SK-N-SH (cell line): ENCODE measurements around the gene TEPSIN. TPM values are rescaled to one million over a fixed set of nuclear protein-coding genes. Genes with fewer than 3 reads are reported as not detected.

Source experiments
- CTCF ChIA-PET: fragments of 300-600, 350-600 bp; formaldehyde crosslinking; extraction: SDS; loops from one replicate; lab custom pipeline; 2021; lab: Yijun Ruan, JAX
- POLR2A ChIA-PET: fragments of 350-600 bp; sonication (Branson Sonifier 250); formaldehyde crosslinking; extraction: SDS; loops from one replicate; lab custom pipeline; 2020; ENCODE audit warnings: antibody characterized with exemption, inconsistent platforms; lab: Yijun Ruan, JAX
- DNase-seq: peaks from one replicate; pipeline ENCODE4 v3.0.0; 2012
- H2AFZ ChIP-seq: fragments of 200-600 bp; sonication (generic); 2 replicates; pipeline ENCODE4 v1.8.1; 2016; ENCODE audit warnings: antibody characterized with exemption, mild to moderate bottlenecking, low read depth
- H3F3A ChIP-seq: fragments of 200-600 bp; sonication (generic); replicated peaks from 2 replicates; pipeline ENCODE3; 2016; ENCODE audit warnings: antibody characterized with exemption, mild to moderate bottlenecking; ENCODE audit not compliant: insufficient read depth
- H3K27ac ChIP-seq, 2 experiments: fragments of 200-500 bp in 1 of 2; fragments of 200-600 bp in 1 of 2; sonication (Bioruptor generic) in 1 of 2; sonication (generic), shearing (Covaris generic) in 1 of 2; 2 replicates each; pipeline versions ENCODE4 v1.5.1 to v1.6.1; 2014 to 2016; ENCODE audit warnings: low read depth in 2 of 2, inconsistent platforms in 1 of 2, low read length in 1 of 2, mild to moderate bottlenecking in 1 of 2, mixed read lengths in 1 of 2
- H3K27me3 ChIP-seq: fragments of 200-600 bp; sonication (generic), shearing (Covaris generic); 2 replicates; pipeline ENCODE4 v1.6.1; 2016; ENCODE audit warnings: mixed run types; ENCODE audit not compliant: insufficient read depth
- H3K36me3 ChIP-seq, 2 experiments: fragments of 200-500 bp in 1 of 2; fragments of 200-600 bp in 1 of 2; sonication (Bioruptor generic) in 1 of 2; sonication (generic) in 1 of 2; replicated peaks in 1 of 2; 2 replicates each; pipeline versions ENCODE3 to v1.5.1; 2014 to 2016; ENCODE audit warnings: low read length in 1 of 2, mild to moderate bottlenecking in 1 of 2; ENCODE audit not compliant: insufficient read depth in 2 of 2, control insufficient read depth in 1 of 2
- H3K4me1 ChIP-seq, 2 experiments: fragments of 200-500 bp in 1 of 2; fragments of 200-600 bp in 1 of 2; sonication (Bioruptor generic) in 1 of 2; sonication (generic), shearing (Covaris generic) in 1 of 2; 2 replicates each; pipeline versions ENCODE4 v1.5.1 to v1.6.1; 2014 to 2016; ENCODE audit warnings: low read depth in 1 of 2, low read length in 1 of 2, mixed run types in 1 of 2; ENCODE audit not compliant: insufficient read depth in 2 of 2, control insufficient read depth in 1 of 2
- H3K4me2 ChIP-seq: fragments of 200-600 bp; sonication (generic), shearing (Covaris generic); 2 replicates; pipeline ENCODE4 v1.6.1; 2017; ENCODE audit warnings: mixed run types
- H3K4me3 ChIP-seq, 2 experiments: fragments of 200-500 bp in 1 of 2; fragments of 200-600 bp in 1 of 2; sonication (Bioruptor generic) in 1 of 2; sonication (generic), shearing (Covaris generic) in 1 of 2; 2 replicates each; pipeline versions ENCODE4 v1.5.1 to v1.8.1; 2014 to 2016; ENCODE audit warnings: low read depth in 2 of 2, inconsistent platforms in 1 of 2, low read length in 1 of 2, mild to moderate bottlenecking in 1 of 2, mixed read lengths in 1 of 2, moderate library complexity in 1 of 2
- H3K79me2 ChIP-seq: fragments of 200-600 bp; sonication (generic); 2 replicates; pipeline ENCODE4 v1.8.1; 2017; ENCODE audit warnings: mild to moderate bottlenecking; ENCODE audit not compliant: insufficient read depth
- H3K9ac ChIP-seq: fragments of 200-600 bp; sonication (generic); 2 replicates; pipeline ENCODE4 v1.6.1; 2017; ENCODE audit warnings: mixed run types
- H3K9me2 ChIP-seq: fragments of 200-600 bp; sonication (generic); 2 replicates; pipeline ENCODE4 v1.6.1; 2017; ENCODE audit warnings: mixed run types
- H3K9me3 ChIP-seq: fragments of 200-600 bp; sonication (generic); 2 replicates; pipeline ENCODE4 v1.6.1; 2017; ENCODE audit warnings: mixed run types, mild to moderate bottlenecking, moderate library complexity
- H4K20me1 ChIP-seq: fragments of 200-600 bp; sonication (generic); 2 replicates; pipeline ENCODE4 v1.6.1; 2017; ENCODE audit warnings: mild to moderate bottlenecking, mixed run types; ENCODE audit not compliant: insufficient read depth
- EZH2phosphoT487 ChIP-seq: fragments of 200-600 bp; sonication (generic); IDR thresholded peaks from 2 replicates; pipeline ENCODE4 v1.6.1; 2017; ENCODE audit warnings: low read depth, mixed run types, mild to moderate bottlenecking, antibody characterized with exemption, moderate library complexity, borderline replicate concordance
- FOSL2 ChIP-seq: IDR thresholded peaks from 2 replicates; pipeline ENCODE4 v1.4.0; 2012; ENCODE audit warnings: low read depth, mild to moderate bottlenecking, moderate library complexity, borderline replicate concordance
- IRF3 ChIP-seq: fragments of 150-350 bp; IDR thresholded peaks from 2 replicates; pipeline ENCODE4 v1.6.1; 2016; ENCODE audit warnings: mild to moderate bottlenecking, low read depth, low read length
- JUND ChIP-seq: IDR thresholded peaks from 2 replicates; pipeline ENCODE4 v1.4.0; 2012
- MAX ChIP-seq: IDR thresholded peaks from 2 replicates; pipeline ENCODE4 v1.4.0; 2012; ENCODE audit warnings: low read depth
- MEF2A ChIP-seq: IDR thresholded peaks from 2 replicates; pipeline ENCODE4 v1.4.0; 2012; ENCODE audit warnings: low read depth, borderline replicate concordance
- NFIC ChIP-seq: IDR thresholded peaks from 2 replicates; pipeline ENCODE4 v1.4.0; 2012; ENCODE audit warnings: borderline replicate concordance
- NRF1 ChIP-seq: IDR thresholded peaks from 2 replicates; pipeline ENCODE4 v1.6.1; 2012; ENCODE audit warnings: low read depth, mild to moderate bottlenecking, low read length
- PBX3 ChIP-seq: IDR thresholded peaks from 2 replicates; pipeline ENCODE4; 2012
- POLR2AphosphoS5 ChIP-seq: IDR thresholded peaks from 2 replicates; pipeline ENCODE4 v1.6.1; 2012; ENCODE audit warnings: low read depth, low read length
- RFX5 ChIP-seq: IDR thresholded peaks from 2 replicates; pipeline ENCODE4 v1.6.1; 2012; ENCODE audit warnings: mild to moderate bottlenecking, improper control_type of control experiment, low read length
- SIN3A ChIP-seq: IDR thresholded peaks from 2 replicates; pipeline ENCODE4 v1.6.1; 2012; ENCODE audit warnings: low read depth, mild to moderate bottlenecking, low read length, moderate library complexity, borderline replicate concordance
- TAF1 ChIP-seq: IDR thresholded peaks from 2 replicates; pipeline ENCODE4 v1.6.1; 2012; ENCODE audit warnings: low read depth, mild to moderate bottlenecking, low read length, moderate library complexity, borderline replicate concordance
- USF1 ChIP-seq: IDR thresholded peaks from 2 replicates; pipeline ENCODE4 v1.4.0; 2012; ENCODE audit warnings: low read depth, borderline replicate concordance
- ZBTB33 ChIP-seq: IDR thresholded peaks from 2 replicates; pipeline ENCODE4 v1.4.0; 2012; ENCODE audit warnings: low read depth, borderline replicate concordance
- WGBS: methylation state at CpG from one replicate; pipeline ENCODE4 v1.1.6; 2017; ENCODE audit warnings: low lambda C conversion rate; 5-methylcytosine and 5-hydroxymethylcytosine counted together
- polyA plus RNA-seq, 3 experiments: library from polyadenylated mRNA; depleted of rRNA; stranded (reverse); fragments of >200 nt; gene quantifications; 2 replicates each; pipeline ENCODE4 v1.2.3, GENCODE V29; 2012

Gene TEPSIN
- polyA plus RNA-seq, 1 of the 3 experiments (the other 2 are of a cell fraction), result 35.3 TPM

GRCh38 chr17:81257533-81257932 lies 18.7 kb upstream of the TEPSIN start:
- CTCF ChIA-PET, result interaction anchor here (0.6 to 11.3 kb wide), 25 partner anchors 9 to 890 kb away, joined by 3 to 140 read pairs (median 5); partner anchors contain the start of gene FAAP100

More at GRCh38 chr17:81257533-81257932, 18.7 kb upstream of the TEPSIN start:
- WGBS, result 96% methylated on average over 19 of the region's 19 CpGs
- no peak overlapping the region for H2AFZ ChIP-seq
- H3K36me3 ChIP-seq, result peaks cover 25 to 56% of the 10 kb centered on the region in 2 experiments
- H3K4me3 ChIP-seq, result no peak overlapping the region
- DNase-seq, result no peak
- H3K9me2 ChIP-seq, result no peaks in the 10 kb centered on the region
- H3K79me2 ChIP-seq, result peaks cover 13% of the 10 kb centered on the region; the same call in 1 of the 2 replicates
- H3K27me3 ChIP-seq, result no peaks in the 10 kb centered on the region
- TF ChIP-seq MEF2A (no peak), IRF3 (no peak), FOSL2 (no peak), NFIC (no peak), PBX3 (no peak), JUND (no peak), POLR2AphosphoS5 (no peak), NRF1 (no peak), EZH2phosphoT487 (no peak), TAF1 (no peak), USF1 (no peak), MAX (no peak), RFX5 (no peak), SIN3A (no peak), ZBTB33 (no peak)
- TF ChIP-seq, all 33 proteins: peak for 0
- H3K9me3 ChIP-seq, result no peaks in the 10 kb centered on the region
- H3K4me1 ChIP-seq, result peaks cover 0 to 21% of the 10 kb centered on the region in 2 experiments; a peak in 1 of 4 replicates
- H4K20me1 ChIP-seq, result peaks cover 16% of the 10 kb centered on the region
- no peak overlapping the region for H3K9ac ChIP-seq
- H3F3A ChIP-seq, result no peaks in the 10 kb centered on the region
- H3K4me2 ChIP-seq, result no peak overlapping the region
- no peak overlapping the region; a peak in 1 of 4 replicates for H3K27ac ChIP-seq
- POLR2A ChIA-PET, result interaction anchor here (1.2 kb wide), 1 partner anchor 64 kb away, joined by 3 read pairs; no protein-coding TSS in a partner anchor
